Gastrocnemius medialis (tissue), 4 donors: ENCODE measurements around the gene CISD1.

Experiments used
- CTCF ChIP-seq, 5 experiments: fragments of 450-650 bp in 3 of 5; fragments of 200-600 bp in 2 of 5; sonication (generic) in 2 of 5; IDR thresholded peaks in 4 of 5; conservative IDR thresholded peaks in 1 of 5; 1 replicate in 4 of 5; 2 replicates in 1 of 5; pipeline ENCODE4 v1.5.1; 2016 to 2019; ENCODE audit warnings: antibody characterized with exemption in 5 of 5, mild to moderate bottlenecking in 3 of 5, moderate library complexity in 3 of 5
- POLR2A ChIP-seq, 2 donors: fragments of 450-650 bp; IDR thresholded peaks; one replicate each; pipeline ENCODE4 v1.6.1; 2017; ENCODE audit warnings: antibody characterized with exemption in 2 of 2, mild to moderate bottlenecking in 2 of 2, moderate library complexity in 2 of 2

- TF ChIP-seq CTCF (IDR thresholded peaks at IDR 0.05 in 4 of 5, conservative IDR thresholded peaks at IDR 0.05 in 1 of 5) = no peak
- TF ChIP-seq POLR2A (IDR thresholded peaks at IDR 0.05) = no peak
Measured at GRCh38 chr10:58319599-58319998, 50.6 kb downstream of the CISD1 start.
